IPS DF 4.7 (cell line): ENCODE results near the gene MYBPC1.
A peak's percentile ranks its signal among the peaks of the same experiment; 100 is the strongest.
"Not testable (repeated sequence)": the region's sequence is repeated elsewhere in the genome, so short reads cannot be mapped to it uniquely, and the experiment has no call there.

Experiments used
- DNase-seq: peaks from one replicate; pipeline ENCODE4 v3.0.0-alpha.2; 2013; ENCODE audit warnings: low spot score; ENCODE audit errors: extremely low read depth

The MYBPC1 gene

GRCh38 chr12:101650346-101651117 lies 55.8 kb downstream of the MYBPC1 start:
- DNase-seq: no peak

- no peak for DNase-seq
These were observed 58.3 kb downstream of the MYBPC1 start for GRCh38 chr12:101653030-101653429.

GRCh38 chr12:101653503-101653902 lies 58.7 kb downstream of the MYBPC1 start:
- DNase-seq: no peak

GRCh38 chr12:101654442-101654841 lies 59.7 kb downstream of the MYBPC1 start:
- no peak for DNase-seq

GRCh38 chr12:101655393-101655792 lies 60.6 kb downstream of the MYBPC1 start:
- no peak for DNase-seq

GRCh38 chr12:101660662-101661061 lies 65.9 kb downstream of the MYBPC1 start:
- not testable (repeated sequence) for DNase-seq

- no peak for DNase-seq
These were observed 68.5 kb downstream of the MYBPC1 start for GRCh38 chr12:101663298-101663697.

- DNase-seq: no peak
These were observed 70.2 kb downstream of the MYBPC1 start for GRCh38 chr12:101664992-101665391.

GRCh38 chr12:101666052-101666728 lies 71.4 kb downstream of the MYBPC1 start:
- DNase-seq: no peak

- no peak for DNase-seq
These were observed 72.8 kb downstream of the MYBPC1 start for GRCh38 chr12:101667591-101667990.

GRCh38 chr12:101670007-101670671 lies 75.4 kb downstream of the MYBPC1 start:
- DNase-seq: peak; percentile 51

GRCh38 chr12:101671157-101671791 lies 76.5 kb downstream of the MYBPC1 start:
- no peak for DNase-seq

- DNase-seq: no peak
These were observed 77.1 kb downstream of the MYBPC1 start for GRCh38 chr12:101671833-101672232.

- no peak for DNase-seq
These were observed 80.8 kb downstream of the MYBPC1 start for GRCh38 chr12:101675555-101675954.

- not testable (repeated sequence) for DNase-seq
These were observed 81.7 kb downstream of the MYBPC1 start for GRCh38 chr12:101676497-101676896.

GRCh38 chr12:101678081-101678480 lies 83.3 kb downstream of the MYBPC1 start:
- no peak for DNase-seq

- DNase-seq: no peak
These were observed 85.5 kb downstream of the MYBPC1 start for GRCh38 chr12:101680240-101680639.

GRCh38 chr12:101680647-101681046 lies 85.9 kb downstream of the MYBPC1 start:
- DNase-seq: no peak

GRCh38 chr12:101681627-101682026 lies 86.9 kb downstream of the MYBPC1 start:
- DNase-seq: not testable (repeated sequence)

- no peak for DNase-seq
These were observed 90.3 kb downstream of the MYBPC1 start for GRCh38 chr12:101685092-101685491.

GRCh38 chr12:101686176-101686575 lies 91.4 kb downstream of the MYBPC1 start:
- no peak for DNase-seq
